IPS-20b (cell line): ENCODE results near the gene DPAGT1.

Source experiments
- H3K27ac ChIP-seq: one replicate; pipeline ENCODE4 v1.5.1; 2013; ENCODE audit warnings: low read length
- H3K27me3 ChIP-seq: 2 replicates; pipeline ENCODE4 v1.6.1; 2013; ENCODE audit warnings: mild to moderate bottlenecking, low read length, inconsistent platforms; ENCODE audit not compliant: insufficient read depth
- H3K36me3 ChIP-seq: 2 replicates; pipeline ENCODE4 v1.6.1; 2013; ENCODE audit warnings: low read depth, mild to moderate bottlenecking, inconsistent platforms, low read length, moderate library complexity; ENCODE audit not compliant: insufficient read depth
- H3K4me1 ChIP-seq: 2 replicates; pipeline ENCODE4 v1.6.1; 2013; ENCODE audit warnings: mild to moderate bottlenecking, control low read depth, inconsistent platforms, low read length, moderate library complexity; ENCODE audit not compliant: insufficient read depth
- H3K4me3 ChIP-seq: 2 replicates; pipeline ENCODE4 v1.5.1; 2013; ENCODE audit warnings: mild to moderate bottlenecking, low read length, inconsistent platforms
- H3K9ac ChIP-seq: 2 replicates; pipeline ENCODE4 v1.6.1; 2013; ENCODE audit warnings: low read depth, mild to moderate bottlenecking, inconsistent platforms, low read length, moderate library complexity
- H3K9me3 ChIP-seq: 2 replicates; pipeline ENCODE4 v1.6.1; 2013; ENCODE audit warnings: mild to moderate bottlenecking, low read depth, low read length, inconsistent platforms; ENCODE audit not compliant: insufficient read depth

DPAGT1 gene

GRCh38 chr11:119113716-119114115 lies 12.1 kb upstream of the DPAGT1 start:
- H3K27me3 ChIP-seq = peaks cover 9% of the 10 kb centered on the region
- H3K9ac ChIP-seq = no peak overlapping the region
- H3K27ac ChIP-seq = no peak overlapping the region
- H3K4me1 ChIP-seq = no peaks in the 10 kb centered on the region
- H3K36me3 ChIP-seq = no peaks in the 10 kb centered on the region
- H3K4me3 ChIP-seq = no peak overlapping the region
- H3K9me3 ChIP-seq = no peaks in the 10 kb centered on the region

GRCh38 chr11:119112314-119113020 lies 10.8 kb upstream of the DPAGT1 start:
- H3K36me3 ChIP-seq = no peaks in the 10 kb centered on the region
- no peak overlapping the region for H3K4me3 ChIP-seq
- no peak overlapping the region for H3K9ac ChIP-seq
- no peaks in the 10 kb centered on the region for H3K9me3 ChIP-seq
- H3K27me3 ChIP-seq = peaks cover 21% of the 10 kb centered on the region
- H3K4me1 ChIP-seq = no peaks in the 10 kb centered on the region
- no peak overlapping the region for H3K27ac ChIP-seq

- peaks cover 4% of the 10 kb centered on the region; the same call in 1 of the 2 replicates for H3K4me1 ChIP-seq
- H3K36me3 ChIP-seq = no peaks in the 10 kb centered on the region
- H3K9ac ChIP-seq = no peak overlapping the region
- no peak overlapping the region for H3K27ac ChIP-seq
- H3K27me3 ChIP-seq = peaks cover 24% of the 10 kb centered on the region
- no peak overlapping the region for H3K4me3 ChIP-seq
- no peaks in the 10 kb centered on the region for H3K9me3 ChIP-seq
Observed at GRCh38 chr11:119111361-119111925, 9.8 kb upstream of the DPAGT1 start.

GRCh38 chr11:119110439-119110838 lies 8.8 kb upstream of the DPAGT1 start:
- H3K9me3 ChIP-seq = no peaks in the 10 kb centered on the region
- peaks cover 24% of the 10 kb centered on the region for H3K27me3 ChIP-seq
- H3K4me3 ChIP-seq = no peak overlapping the region
- H3K4me1 ChIP-seq = peaks cover 7% of the 10 kb centered on the region; the same call in 1 of the 2 replicates
- H3K9ac ChIP-seq = no peak overlapping the region
- H3K27ac ChIP-seq = no peak overlapping the region
- H3K36me3 ChIP-seq = no peaks in the 10 kb centered on the region

GRCh38 chr11:119109843-119110242 lies 8.2 kb upstream of the DPAGT1 start:
- no peak overlapping the region for H3K9ac ChIP-seq

GRCh38 chr11:119108857-119109221 lies 7.2 kb upstream of the DPAGT1 start:
- Histone ChIP-seq H3K36me3 (no peaks in the 10 kb centered on the region), H3K9me3 (no peaks in the 10 kb centered on the region), H3K4me3 (no peak overlapping the region), H3K9ac (no peak overlapping the region), H3K27me3 (peaks cover 24% of the 10 kb centered on the region), H3K27ac (no peak overlapping the region), H3K4me1 (peaks cover 7% of the 10 kb centered on the region; the same call in 1 of the 2 replicates)

More at GRCh38 chr11:119109843-119110242, 8.2 kb upstream of the DPAGT1 start:
- no peaks in the 10 kb centered on the region for H3K36me3 ChIP-seq
- H3K4me1 ChIP-seq = peaks cover 7% of the 10 kb centered on the region; the same call in 1 of the 2 replicates
- H3K9me3 ChIP-seq = no peaks in the 10 kb centered on the region
- no peak overlapping the region for H3K4me3 ChIP-seq
- no peak overlapping the region for H3K27ac ChIP-seq
- H3K27me3 ChIP-seq = peaks cover 24% of the 10 kb centered on the region

- peaks cover 24% of the 10 kb centered on the region for H3K27me3 ChIP-seq
- H3K36me3 ChIP-seq = no peaks in the 10 kb centered on the region
- H3K9me3 ChIP-seq = no peaks in the 10 kb centered on the region
- H3K4me1 ChIP-seq = peaks cover 7% of the 10 kb centered on the region; the same call in 1 of the 2 replicates
- H3K9ac ChIP-seq = peak overlapping the region; percentile 37; the same call in 1 of the 2 replicates
- no peak overlapping the region for H3K27ac ChIP-seq
- peak overlapping the region; percentile 67 for H3K4me3 ChIP-seq
Observed at GRCh38 chr11:119108146-119108856, 6.6 kb upstream of the DPAGT1 start.

- no peaks in the 10 kb centered on the region for H3K9me3 ChIP-seq
- no peaks in the 10 kb centered on the region for H3K36me3 ChIP-seq
- peak overlapping the region; percentile 67 for H3K4me3 ChIP-seq
- no peak overlapping the region for H3K27ac ChIP-seq
- peak overlapping the region; percentile 37; the same call in 1 of the 2 replicates for H3K9ac ChIP-seq
- peaks cover 24% of the 10 kb centered on the region for H3K27me3 ChIP-seq
- H3K4me1 ChIP-seq = peaks cover 10% of the 10 kb centered on the region; the same call in 1 of the 2 replicates
Observed at GRCh38 chr11:119107538-119108145, 6.0 kb upstream of the DPAGT1 start.

- Histone ChIP-seq H3K36me3 (no peaks in the 10 kb centered on the region), H3K27ac (no peak within 1 kb of the TSS), H3K9ac (peak within 1 kb of the TSS; percentile 57; the same call in 1 of the 2 replicates), H3K9me3 (no peaks in the 10 kb centered on the region), H3K4me1 (peaks cover 10% of the 10 kb centered on the region; the same call in 1 of the 2 replicates), H3K27me3 (peaks cover 24% of the 10 kb centered on the region), H3K4me3 (peak within 1 kb of the TSS; percentile 67)
Observed at GRCh38 chr11:119106564-119107537, 5.2 kb upstream of the DPAGT1 start, which contains the start of gene C2CD2L. Gene C2CD2L, plus strand, starts transcription at chr11:119107344. Its CDS starts 398 bp downstream, at chr11:119107742.

GRCh38 chr11:119103793-119104192 lies 2.1 kb upstream of the DPAGT1 start:
- H3K36me3 ChIP-seq = peaks cover 2% of the 10 kb centered on the region; the same call in 1 of the 2 replicates
- H3K4me1 ChIP-seq = peaks cover 17% of the 10 kb centered on the region; the same call in 1 of the 2 replicates
- no peak overlapping the region for H3K9ac ChIP-seq
- H3K27ac ChIP-seq = no peak overlapping the region
- H3K9me3 ChIP-seq = no peaks in the 10 kb centered on the region
- peaks cover 16% of the 10 kb centered on the region for H3K27me3 ChIP-seq
- no peak overlapping the region for H3K4me3 ChIP-seq
